K562 (cell line): ENCODE results near the gene UNKL. TPM values are rescaled to one million over a fixed set of nuclear protein-coding genes. Genes with fewer than 3 reads are reported as not detected.

Source experiments
- BACH1 ChIP-seq: fragments of 200-800 bp; sonication (Bioruptor generic); IDR thresholded peaks from 2 replicates; pipeline ENCODE4 v1.6.1; 2016; ENCODE audit warnings: missing genetic modification characterization, missing compliant biosample characterization
- CHCHD3 ChIP-seq: fragments of 250-450 bp; sonication (Bioruptor Pico); IDR thresholded peaks from 2 replicates; pipeline ENCODE4 v2.1.2; 2022; ENCODE audit warnings: mild to moderate bottlenecking
- FOXK2 ChIP-seq, 2 experiments: fragments of 450-650 bp; IDR thresholded peaks in 1 of 2; conservative IDR thresholded peaks in 1 of 2; 2 replicates each; pipeline ENCODE4 v1.6.1; 2016; ENCODE audit warnings: low read depth in 2 of 2, mild to moderate bottlenecking in 1 of 2
- HMG20A ChIP-seq: fragments of 450-650 bp; formaldehyde crosslinking; conservative IDR thresholded peaks from 2 replicates; pipeline ENCODE4 v1.4.0; 2020; ENCODE audit warnings: mild to moderate bottlenecking, mixed read lengths
- HOXB6 ChIP-seq: fragments of 250-450 bp; sonication (Bioruptor Pico); IDR thresholded peaks from 2 replicates; pipeline ENCODE4 v1.5.1; 2022; ENCODE audit warnings: mild to moderate bottlenecking, borderline replicate concordance
- NCOA1 ChIP-seq: fragments of 450-650 bp; IDR thresholded peaks from 2 replicates; pipeline ENCODE4 v1.6.1; 2016; ENCODE audit warnings: low read depth
- TRIM24 ChIP-seq, 2 experiments: fragments of 450-650 bp; IDR thresholded peaks; 2 replicates each; pipeline ENCODE4 v1.6.1; 2016
- polyA plus RNA-seq, 8 experiments: library from polyadenylated mRNA; depleted of rRNA in 4 of 8; stranded (reverse) in 5 of 8; unstranded in 3 of 8; fragments of >200 nt; fragmentation: Nextera tagmentation in 2 of 8; fragmentation: Illumina TruSeq in 1 of 8; extraction: Ambion mirVana in 2 of 8; extraction: Trizol in 1 of 8; gene quantifications; 2 replicates each; pipeline versions ENCODE4 v1.2.1 to v1.2.3, GENCODE V29; 2011 to 2014; ENCODE audit warnings: inconsistent platforms in 1 of 8, missing spikeins in 1 of 8
- total RNA-seq, 7 experiments: library from RNA; depleted of rRNA in 6 of 7; stranded (reverse); fragments of >200 nt in 6 of 7; fragmentation: Illumina TruSeq in 2 of 7; extraction: Trizol in 2 of 7; gene quantifications; 2 replicates each; pipeline versions ENCODE4 v1.2.1 to v1.2.3, GENCODE V29; 2011 to 2021; ENCODE audit warnings: low replicate concordance in 1 of 7
- TF ChIP-seq, protein P1 (sequence below): fragments of 450-650 bp; conservative IDR thresholded peaks from 2 replicates; pipeline ENCODE4 v1.6.1; 2016; ENCODE audit warnings: missing genetic modification characterization, low read depth, mild to moderate bottlenecking, control low read depth, missing compliant biosample characterization
- TF ChIP-seq, protein P2 (sequence below): fragments of 450-650 bp; IDR thresholded peaks from 2 replicates; pipeline ENCODE4 v1.6.1; 2018; ENCODE audit not compliant: partially characterized antibody
- TF ChIP-seq, protein P3 (sequence below), 3 experiments: fragments of 200-800 bp in 1 of 3; fragments of 250-450 bp in 1 of 3; fragments of 450-650 bp in 1 of 3; sonication (Bioruptor Pico) in 1 of 3; sonication (Bioruptor generic) in 1 of 3; formaldehyde crosslinking in 1 of 3; IDR thresholded peaks; 2 replicates each; pipeline versions ENCODE4 v1.6.1 to v1.8.0; 2016 to 2022; ENCODE audit warnings: mild to moderate bottlenecking in 2 of 3, missing genetic modification characterization in 2 of 3, missing compliant biosample characterization in 1 of 3, moderate library complexity in 1 of 3
- TF ChIP-seq, protein P4 (sequence below): sonication (generic); formaldehyde crosslinking; IDR thresholded peaks from 2 replicates; pipeline ENCODE4 v1.8.0; 2022; ENCODE audit warnings: mild to moderate bottlenecking, missing genetic modification reagents, borderline replicate concordance
- TF ChIP-seq, protein P5 (sequence below): IDR thresholded peaks from 2 replicates; pipeline ENCODE4 v1.6.1; 2014; ENCODE audit warnings: antibody characterized with exemption

UNKL gene
- total and polyA plus RNA-seq, 9 of the 15 experiments (the other 6 are each of a cell fraction or from before 2014, with no cell fraction given): 0.37 to 30.2 (median 5.1) TPM

DNA sequence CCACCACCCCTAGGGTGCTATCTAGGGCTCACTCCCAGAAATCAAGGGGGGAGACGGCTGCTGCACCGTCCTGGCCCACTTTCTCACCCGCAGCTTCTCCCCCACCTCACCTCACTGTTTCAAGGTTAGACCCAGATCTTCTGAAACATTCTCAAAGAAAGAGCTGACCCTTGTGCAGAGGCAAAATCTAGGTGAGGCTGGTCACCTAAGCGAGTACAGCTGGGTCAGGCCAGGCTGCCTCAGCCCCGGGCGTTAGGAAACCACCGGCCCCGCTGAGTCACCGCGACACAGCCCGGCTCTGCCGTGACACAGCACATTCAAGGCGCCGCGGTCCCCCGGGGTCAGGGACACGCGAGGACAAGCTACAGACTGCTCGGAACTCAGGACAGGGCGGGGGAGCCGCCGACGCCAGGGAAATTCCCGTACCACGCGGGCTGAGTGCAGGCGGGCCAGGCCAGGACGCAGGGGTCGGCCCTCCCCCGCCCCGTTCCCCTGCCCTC lies 35.6 kb downstream of the UNKL start (continued):
- TF ChIP-seq CHCHD3 (CRISPR knock-in tag) (no peak), HOXB6 (CRISPR knock-in tag) (no peak), FOXK2 (conservative IDR thresholded peaks at IDR 0.05 in 1 of 2, IDR thresholded peaks at IDR 0.05 in 1 of 2; ENCODE audit: low read depth in 2 of 2) (peak; percentile 51 to 54; a peak in 3 of 4 replicates), HMG20A (CRISPR knock-in tag) (no peak), NCOA1 (peak; percentile 86), BACH1 (peak; percentile 100), TRIM24 (IDR thresholded peaks at IDR 0.05) (peak; percentile 42 to 60; a peak in 3 of 4 replicates)
- TF ChIP-seq, protein P1, sequence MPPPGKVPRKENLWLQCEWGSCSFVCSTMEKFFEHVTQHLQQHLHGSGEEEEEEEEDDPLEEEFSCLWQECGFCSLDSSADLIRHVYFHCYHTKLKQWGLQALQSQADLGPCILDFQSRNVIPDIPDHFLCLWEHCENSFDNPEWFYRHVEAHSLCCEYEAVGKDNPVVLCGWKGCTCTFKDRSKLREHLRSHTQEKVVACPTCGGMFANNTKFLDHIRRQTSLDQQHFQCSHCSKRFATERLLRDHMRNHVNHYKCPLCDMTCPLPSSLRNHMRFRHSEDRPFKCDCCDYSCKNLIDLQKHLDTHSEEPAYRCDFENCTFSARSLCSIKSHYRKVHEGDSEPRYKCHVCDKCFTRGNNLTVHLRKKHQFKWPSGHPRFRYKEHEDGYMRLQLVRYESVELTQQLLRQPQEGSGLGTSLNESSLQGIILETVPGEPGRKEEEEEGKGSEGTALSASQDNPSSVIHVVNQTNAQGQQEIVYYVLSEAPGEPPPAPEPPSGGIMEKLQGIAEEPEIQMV: no peak
- TF ChIP-seq, protein P2, sequence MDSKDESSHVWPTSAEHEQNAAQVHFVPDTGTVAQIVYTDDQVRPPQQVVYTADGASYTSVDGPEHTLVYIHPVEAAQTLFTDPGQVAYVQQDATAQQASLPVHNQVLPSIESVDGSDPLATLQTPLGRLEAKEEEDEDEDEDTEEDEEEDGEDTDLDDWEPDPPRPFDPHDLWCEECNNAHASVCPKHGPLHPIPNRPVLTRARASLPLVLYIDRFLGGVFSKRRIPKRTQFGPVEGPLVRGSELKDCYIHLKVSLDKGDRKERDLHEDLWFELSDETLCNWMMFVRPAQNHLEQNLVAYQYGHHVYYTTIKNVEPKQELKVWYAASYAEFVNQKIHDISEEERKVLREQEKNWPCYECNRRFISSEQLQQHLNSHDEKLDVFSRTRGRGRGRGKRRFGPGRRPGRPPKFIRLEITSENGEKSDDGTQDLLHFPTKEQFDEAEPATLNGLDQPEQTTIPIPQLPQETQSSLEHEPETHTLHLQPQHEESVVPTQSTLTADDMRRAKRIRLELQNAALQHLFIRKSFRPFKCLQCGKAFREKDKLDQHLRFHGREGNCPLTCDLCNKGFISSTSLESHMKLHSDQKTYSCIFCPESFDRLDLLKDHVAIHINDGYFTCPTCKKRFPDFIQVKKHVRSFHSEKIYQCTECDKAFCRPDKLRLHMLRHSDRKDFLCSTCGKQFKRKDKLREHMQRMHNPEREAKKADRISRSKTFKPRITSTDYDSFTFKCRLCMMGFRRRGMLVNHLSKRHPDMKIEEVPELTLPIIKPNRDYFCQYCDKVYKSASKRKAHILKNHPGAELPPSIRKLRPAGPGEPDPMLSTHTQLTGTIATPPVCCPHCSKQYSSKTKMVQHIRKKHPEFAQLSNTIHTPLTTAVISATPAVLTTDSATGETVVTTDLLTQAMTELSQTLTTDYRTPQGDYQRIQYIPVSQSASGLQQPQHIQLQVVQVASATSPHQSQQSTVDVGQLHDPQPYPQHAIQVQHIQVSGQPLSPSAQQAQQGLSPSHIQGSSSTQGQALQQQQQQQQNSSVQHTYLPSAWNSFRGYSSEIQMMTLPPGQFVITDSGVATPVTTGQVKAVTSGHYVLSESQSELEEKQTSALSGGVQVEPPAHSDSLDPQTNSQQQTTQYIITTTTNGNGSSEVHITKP: peak; percentile 54
- TF ChIP-seq, protein P3, sequence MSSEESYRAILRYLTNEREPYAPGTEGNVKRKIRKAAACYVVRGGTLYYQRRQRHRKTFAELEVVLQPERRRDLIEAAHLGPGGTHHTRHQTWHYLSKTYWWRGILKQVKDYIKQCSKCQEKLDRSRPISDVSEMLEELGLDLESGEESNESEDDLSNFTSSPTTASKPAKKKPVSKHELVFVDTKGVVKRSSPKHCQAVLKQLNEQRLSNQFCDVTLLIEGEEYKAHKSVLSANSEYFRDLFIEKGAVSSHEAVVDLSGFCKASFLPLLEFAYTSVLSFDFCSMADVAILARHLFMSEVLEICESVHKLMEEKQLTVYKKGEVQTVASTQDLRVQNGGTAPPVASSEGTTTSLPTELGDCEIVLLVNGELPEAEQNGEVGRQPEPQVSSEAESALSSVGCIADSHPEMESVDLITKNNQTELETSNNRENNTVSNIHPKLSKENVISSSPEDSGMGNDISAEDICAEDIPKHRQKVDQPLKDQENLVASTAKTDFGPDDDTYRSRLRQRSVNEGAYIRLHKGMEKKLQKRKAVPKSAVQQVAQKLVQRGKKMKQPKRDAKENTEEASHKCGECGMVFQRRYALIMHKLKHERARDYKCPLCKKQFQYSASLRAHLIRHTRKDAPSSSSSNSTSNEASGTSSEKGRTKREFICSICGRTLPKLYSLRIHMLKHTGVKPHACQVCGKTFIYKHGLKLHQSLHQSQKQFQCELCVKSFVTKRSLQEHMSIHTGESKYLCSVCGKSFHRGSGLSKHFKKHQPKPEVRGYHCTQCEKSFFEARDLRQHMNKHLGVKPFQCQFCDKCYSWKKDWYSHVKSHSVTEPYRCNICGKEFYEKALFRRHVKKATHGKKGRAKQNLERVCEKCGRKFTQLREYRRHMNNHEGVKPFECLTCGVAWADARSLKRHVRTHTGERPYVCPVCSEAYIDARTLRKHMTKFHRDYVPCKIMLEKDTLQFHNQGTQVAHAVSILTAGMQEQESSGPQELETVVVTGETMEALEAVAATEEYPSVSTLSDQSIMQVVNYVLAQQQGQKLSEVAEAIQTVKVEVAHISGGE (CRISPR knock-in tag; IDR thresholded peaks at IDR 0.05): no peak
- TF ChIP-seq, protein P4, sequence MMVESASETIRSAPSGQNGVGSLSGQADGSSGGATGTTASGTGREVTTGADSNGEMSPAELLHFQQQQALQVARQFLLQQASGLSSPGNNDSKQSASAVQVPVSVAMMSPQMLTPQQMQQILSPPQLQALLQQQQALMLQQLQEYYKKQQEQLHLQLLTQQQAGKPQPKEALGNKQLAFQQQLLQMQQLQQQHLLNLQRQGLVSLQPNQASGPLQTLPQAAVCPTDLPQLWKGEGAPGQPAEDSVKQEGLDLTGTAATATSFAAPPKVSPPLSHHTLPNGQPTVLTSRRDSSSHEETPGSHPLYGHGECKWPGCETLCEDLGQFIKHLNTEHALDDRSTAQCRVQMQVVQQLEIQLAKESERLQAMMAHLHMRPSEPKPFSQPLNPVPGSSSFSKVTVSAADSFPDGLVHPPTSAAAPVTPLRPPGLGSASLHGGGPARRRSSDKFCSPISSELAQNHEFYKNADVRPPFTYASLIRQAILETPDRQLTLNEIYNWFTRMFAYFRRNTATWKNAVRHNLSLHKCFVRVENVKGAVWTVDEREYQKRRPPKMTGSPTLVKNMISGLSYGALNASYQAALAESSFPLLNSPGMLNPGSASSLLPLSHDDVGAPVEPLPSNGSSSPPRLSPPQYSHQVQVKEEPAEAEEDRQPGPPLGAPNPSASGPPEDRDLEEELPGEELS (CRISPR knock-in tag): no peak
- TF ChIP-seq, protein P5, sequence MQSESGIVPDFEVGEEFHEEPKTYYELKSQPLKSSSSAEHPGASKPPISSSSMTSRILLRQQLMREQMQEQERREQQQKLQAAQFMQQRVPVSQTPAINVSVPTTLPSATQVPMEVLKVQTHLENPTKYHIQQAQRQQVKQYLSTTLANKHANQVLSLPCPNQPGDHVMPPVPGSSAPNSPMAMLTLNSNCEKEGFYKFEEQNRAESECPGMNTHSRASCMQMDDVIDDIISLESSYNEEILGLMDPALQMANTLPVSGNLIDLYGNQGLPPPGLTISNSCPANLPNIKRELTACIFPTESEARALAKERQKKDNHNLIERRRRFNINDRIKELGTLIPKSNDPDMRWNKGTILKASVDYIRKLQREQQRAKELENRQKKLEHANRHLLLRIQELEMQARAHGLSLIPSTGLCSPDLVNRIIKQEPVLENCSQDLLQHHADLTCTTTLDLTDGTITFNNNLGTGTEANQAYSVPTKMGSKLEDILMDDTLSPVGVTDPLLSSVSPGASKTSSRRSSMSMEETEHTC: no peak
